ENCODE measurements around the gene APBB1.

The APBB1 gene

GRCh38 chr11:6351782-6352382 is 67.0 kb downstream of the APBB1 start:
- DNase-seq = no peak

- no peak for DNase-seq
Measured at GRCh38 chr11:6350486-6350885, 68.4 kb downstream of the APBB1 start.

GRCh38 chr11:6350043-6350442 is 68.9 kb downstream of the APBB1 start:
- no peak for DNase-seq

GRCh38 chr11:6345366-6345765 is 73.5 kb downstream of the APBB1 start:
- DNase-seq = no peak

All from C1 segment of cervical spinal cord (tissue), 14 donors.